Adrenal gland (tissue), 12 donors: ENCODE results near the gene ADARB2. TPM values are rescaled to one million over a fixed set of nuclear protein-coding genes. Genes with fewer than 3 reads are reported as not detected.

ENCODE experiments used
- DNase-seq, 7 donors: peaks; one replicate each; pipeline ENCODE4 v3.0.0-alpha.2; 2019 to 2020
- H3K27ac ChIP-seq, 5 donors: fragments of 200-600 bp; sonication (generic) in 4 of 5; 1 replicate in 3 of 5; 2 replicates in 2 of 5; pipeline versions ENCODE4 v1.5.1 to v1.8.0; 2016 to 2020; ENCODE audit warnings: mild to moderate bottlenecking in 1 of 5
- H3K27me3 ChIP-seq: fragments of 200-600 bp; 2 replicates; pipeline ENCODE4 v1.8.0; 2021
- H3K36me3 ChIP-seq, 2 donors: fragments of 200-600 bp; replicated peaks in 1 of 2; 1 replicate in 1 of 2; 2 replicates in 1 of 2; pipeline versions ENCODE4 v1.5.1 to v1.8.0; 2018 to 2022
- H3K4me1 ChIP-seq, 2 donors: fragments of 200-600 bp; replicated peaks in 1 of 2; 1 replicate in 1 of 2; 2 replicates in 1 of 2; pipeline versions ENCODE4 v1.5.1 to v1.8.0; 2018 to 2021
- H3K4me3 ChIP-seq, 4 donors: fragments of 200-600 bp; sonication (generic) in 3 of 4; one replicate each; pipeline ENCODE4 v1.5.1; 2016 to 2018
- H3K9me3 ChIP-seq, 3 donors: fragments of 200-600 bp; sonication (generic) in 1 of 3; replicated peaks in 1 of 3; 1 replicate in 2 of 3; 2 replicates in 1 of 3; pipeline versions ENCODE4 v1.5.1 to v1.8.0; 2016 to 2021
- POLR2A ChIP-seq, 2 donors: fragments of 450-650 bp; IDR thresholded peaks; one replicate each; pipeline ENCODE4 v1.6.1; 2017; ENCODE audit warnings: antibody characterized with exemption in 2 of 2, mild to moderate bottlenecking in 2 of 2, moderate library complexity in 1 of 2
- WGBS, 4 donors: extraction: QIAGEN DNeasy Blood & Tissue Kit in 2 of 4; methylation state at CpG; one replicate each; pipeline versions ENCODE4 v1.1.5 to v1.1.7; 2013 to 2017; 5-methylcytosine and 5-hydroxymethylcytosine counted together
- intact Hi-C, 2 donors: fragments of 100-400 bp; cut with DNase I; formaldehyde crosslinking; loops; one replicate each; pipeline versions ENCODE4 v1.14.1 to v1.15.0; 2022 to 2023
- polyA plus RNA-seq, 3 donors: library from polyadenylated mRNA; stranded (reverse); fragments of 200-250 nt in 2 of 3; fragments of 350-450 nt in 1 of 3; fragmentation: Illumina TruSeq in 1 of 3; extraction: RNeasy Lipid Tissue Mini Kit (QIAGEN cat#74804) in 1 of 3; gene quantifications; one replicate each; pipeline ENCODE4 v1.2.3, GENCODE V29; 2013 to 2014
- total RNA-seq, 9 donors: library from RNA; depleted of rRNA in 4 of 9; stranded (reverse); fragments of >200 nt in 4 of 9; fragments of 120-200 nt in 1 of 9; fragmentation: NEBNext Ultra II Directional in 1 of 9; extraction: Animal tissue kit (Norgen Biotek cat#: 25700) in 1 of 9; gene quantifications; one replicate each; pipeline versions ENCODE4 v1.1.0 to v1.2.4, GENCODE V29; 2013 to 2023
- TF ChIP-seq, protein P1 (sequence below), 6 experiments: fragments of 450-650 bp in 4 of 6; fragments of 200-600 bp in 2 of 6; sonication (generic) in 1 of 6; IDR thresholded peaks; 1 replicate in 5 of 6; 2 replicates in 1 of 6; pipeline versions ENCODE4 v1.5.1 to v1.8.0; 2016 to 2021; ENCODE audit warnings: antibody characterized with exemption in 6 of 6, mild to moderate bottlenecking in 2 of 6, moderate library complexity in 1 of 6
- donor health status: healthy with polysubstance abuse.
- donor health status: Bipolar disorder and iron deficiency.
- donor health status: DM: yes; HTN: yes; CAD: no.
- donor health status: DM: no; HTN: no; CAD: no.
- donor health status: DM: no; HTN: no; CAD: no.
- donor health status: DM: yes; HTN: yes; CAD: no.

ADARB2 gene
- total and polyA plus RNA-seq, 12 donors, result 0.14 to 3.1 (median 0.91) TPM

DNA sequence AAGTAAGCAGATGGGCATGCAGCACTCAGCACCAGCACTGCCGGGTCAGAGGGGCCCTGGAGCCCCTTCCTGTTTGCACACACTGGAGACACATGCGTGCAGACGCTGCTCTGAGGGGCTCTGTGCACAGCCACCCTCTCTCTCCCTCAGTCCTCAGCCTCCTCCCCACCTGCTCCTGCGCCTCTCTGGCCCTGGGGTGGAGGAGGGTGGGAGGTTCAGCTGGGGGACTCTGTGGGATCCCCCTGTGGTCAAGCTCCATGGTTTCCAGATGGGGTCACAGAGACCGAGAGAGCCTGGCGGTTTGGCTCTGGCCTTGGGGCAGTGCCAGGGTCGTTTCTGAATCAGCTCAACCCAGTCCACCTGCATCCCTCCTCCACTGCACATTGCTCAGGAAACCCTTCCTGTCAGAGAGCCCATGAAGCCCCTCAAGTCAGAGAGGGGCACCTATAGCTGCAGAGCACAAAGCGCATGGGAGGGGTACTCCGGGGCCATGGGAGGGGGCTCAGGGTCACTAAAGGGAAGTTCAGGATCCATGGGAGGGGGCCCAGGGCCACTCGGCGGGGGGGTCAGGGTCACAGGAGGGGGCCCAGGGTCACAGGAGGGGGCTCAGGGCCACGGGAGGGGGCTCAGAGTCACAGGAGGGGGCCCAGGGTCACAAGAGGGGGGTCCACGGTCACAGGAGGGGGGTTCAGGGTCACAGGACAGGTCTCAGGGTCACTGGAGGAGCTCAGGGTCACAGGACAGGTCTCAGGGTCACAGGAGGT lies 161.7 kb downstream of the ADARB2 start:
- H3K4me1 ChIP-seq, result no peaks in the 10 kb centered on the region
- no peak for TF ChIP-seq POLR2A (IDR thresholded peaks at IDR 0.05)
- TF ChIP-seq, protein P1, sequence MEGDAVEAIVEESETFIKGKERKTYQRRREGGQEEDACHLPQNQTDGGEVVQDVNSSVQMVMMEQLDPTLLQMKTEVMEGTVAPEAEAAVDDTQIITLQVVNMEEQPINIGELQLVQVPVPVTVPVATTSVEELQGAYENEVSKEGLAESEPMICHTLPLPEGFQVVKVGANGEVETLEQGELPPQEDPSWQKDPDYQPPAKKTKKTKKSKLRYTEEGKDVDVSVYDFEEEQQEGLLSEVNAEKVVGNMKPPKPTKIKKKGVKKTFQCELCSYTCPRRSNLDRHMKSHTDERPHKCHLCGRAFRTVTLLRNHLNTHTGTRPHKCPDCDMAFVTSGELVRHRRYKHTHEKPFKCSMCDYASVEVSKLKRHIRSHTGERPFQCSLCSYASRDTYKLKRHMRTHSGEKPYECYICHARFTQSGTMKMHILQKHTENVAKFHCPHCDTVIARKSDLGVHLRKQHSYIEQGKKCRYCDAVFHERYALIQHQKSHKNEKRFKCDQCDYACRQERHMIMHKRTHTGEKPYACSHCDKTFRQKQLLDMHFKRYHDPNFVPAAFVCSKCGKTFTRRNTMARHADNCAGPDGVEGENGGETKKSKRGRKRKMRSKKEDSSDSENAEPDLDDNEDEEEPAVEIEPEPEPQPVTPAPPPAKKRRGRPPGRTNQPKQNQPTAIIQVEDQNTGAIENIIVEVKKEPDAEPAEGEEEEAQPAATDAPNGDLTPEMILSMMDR (IDR thresholded peaks at IDR 0.05), result no peak
- H3K36me3 ChIP-seq, result no peaks in the 10 kb centered on the region
- H3K4me3 ChIP-seq, result no peak overlapping the region
- H3K9me3 ChIP-seq, result no peaks in the 10 kb centered on the region
- H3K27ac ChIP-seq, result no peak overlapping the region
- 31 to 50% (median 46%) methylated on average over 4 to 13 of the region's 13 CpGs for WGBS, 4 donors
- H3K27me3 ChIP-seq, result no peaks in the 10 kb centered on the region
- intact Hi-C loops, result no loop called here
- no peak for DNase-seq

- no peaks in the 10 kb centered on the region for H3K9me3 ChIP-seq
- no peak overlapping the region for H3K4me3 ChIP-seq
- no peak for TF ChIP-seq POLR2A (IDR thresholded peaks at IDR 0.05)
- TF ChIP-seq, protein P1 (IDR thresholded peaks at IDR 0.05), result no peak
- no peak for DNase-seq
- no peaks in the 10 kb centered on the region for H3K36me3 ChIP-seq
- no peak overlapping the region for H3K27ac ChIP-seq
- H3K4me1 ChIP-seq, result no peaks in the 10 kb centered on the region
- WGBS, 4 donors, result 71 to 87% (median 80%) methylated on average over 2 of the region's 2 CpGs
- intact Hi-C loops, result no loop called here
- H3K27me3 ChIP-seq, result no peaks in the 10 kb centered on the region
Observed at GRCh38 chr10:1574719-1575118, 162.6 kb downstream of the ADARB2 start.

DNA sequence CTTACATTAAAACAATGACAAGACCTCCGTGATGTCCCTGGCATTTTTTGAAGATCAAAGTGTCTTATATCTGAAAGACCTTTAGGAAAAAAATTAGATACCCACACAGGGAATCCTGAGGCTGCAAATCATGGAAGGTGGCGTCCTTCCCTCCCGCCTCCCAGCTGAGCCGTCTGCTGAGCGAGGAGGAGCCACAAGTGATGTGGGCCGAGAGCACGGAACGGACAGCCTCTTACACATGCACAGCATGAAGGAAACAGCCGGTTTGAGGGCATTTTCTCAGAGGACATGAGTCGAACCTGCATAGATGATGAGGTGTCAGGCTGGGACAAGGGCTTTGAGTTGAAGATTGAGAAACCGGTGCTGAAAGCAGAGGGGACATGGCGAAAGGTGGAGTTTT lies 163.3 kb downstream of the ADARB2 start:
- DNase-seq, result no peak
- WGBS, 4 donors, result 55 to 69% (median 63%) methylated on average over 12 of the region's 12 CpGs
- TF ChIP-seq, protein P1 (IDR thresholded peaks at IDR 0.05), result no peak
- TF ChIP-seq POLR2A (IDR thresholded peaks at IDR 0.05), result no peak
- Histone ChIP-seq H3K4me3 (no peak overlapping the region), H3K27me3 (no peaks in the 10 kb centered on the region), H3K36me3 (no peaks in the 10 kb centered on the region), H3K4me1 (no peaks in the 10 kb centered on the region), H3K9me3 (no peaks in the 10 kb centered on the region), H3K27ac (no peak overlapping the region)
- intact Hi-C loops, result no loop called here

GRCh38 chr10:1573334-1573969 lies 163.9 kb downstream of the ADARB2 start:
- no peak for DNase-seq
- no peaks in the 10 kb centered on the region for H3K9me3 ChIP-seq
- 76 to 89% (median 81%) methylated on average over 10 to 14 of the region's 14 CpGs for WGBS, 4 donors
- no peaks in the 10 kb centered on the region for H3K27me3 ChIP-seq
- no peak overlapping the region for H3K27ac ChIP-seq
- no peak overlapping the region for H3K4me3 ChIP-seq
- H3K4me1 ChIP-seq, result no peaks in the 10 kb centered on the region
- no peak for TF ChIP-seq POLR2A (IDR thresholded peaks at IDR 0.05)
- TF ChIP-seq, protein P1 (IDR thresholded peaks at IDR 0.05), result no peak
- no peaks in the 10 kb centered on the region for H3K36me3 ChIP-seq
- intact Hi-C loops, result no loop called here
